ENCODE measurements around the gene GLDC.
"Not testable (repeated sequence)": the region's sequence is repeated elsewhere in the genome, so short reads cannot be mapped to it uniquely, and the experiment has no call there.

Gene GLDC

GRCh38 chr9:6634444-6634843, 11.1 kb downstream of the GLDC start:
- Histone ChIP-seq H3K27ac (no peak overlapping the region), H3K36me3 (ENCODE audit: insufficient read depth, low read length) (no peaks in the 10 kb centered on the region)

GRCh38 chr9:6633378-6633777, 12.2 kb downstream of the GLDC start:
- no peaks in the 10 kb centered on the region for H3K36me3 ChIP-seq (ENCODE audit: insufficient read depth, low read length)
- TF ChIP-seq EZH2 (IDR thresholded peaks at IDR 0.05) = no peak
- no peak for TF ChIP-seq POLR2AphosphoS5 (IDR thresholded peaks at IDR 0.05; ENCODE audit: borderline replicate concordance, low read depth, low read length)
- no peak for TF ChIP-seq FOXP2 (optimal IDR thresholded peaks at IDR 0.05; ENCODE audit: control extremely low read depth, extremely low read length, insufficient read depth)
- no peak overlapping the region for H3K9ac ChIP-seq (ENCODE audit: insufficient read length)
- H3K9me3 ChIP-seq (ENCODE audit: low read depth, low read length) = no peaks in the 10 kb centered on the region
- no peak overlapping the region for H3K27ac ChIP-seq
- no peak overlapping the region for H3K4me3 ChIP-seq
- DNase-seq (ENCODE audit: low read depth, low spot score) = no peak

More at GRCh38 chr9:6634444-6634843, 11.1 kb downstream of the GLDC start:
- no peak for TF ChIP-seq POLR2AphosphoS5 (IDR thresholded peaks at IDR 0.05; ENCODE audit: borderline replicate concordance, low read depth, low read length)
- no peak for TF ChIP-seq FOXP2 (optimal IDR thresholded peaks at IDR 0.05; ENCODE audit: control extremely low read depth, extremely low read length, insufficient read depth)
- TF ChIP-seq EZH2 (IDR thresholded peaks at IDR 0.05) = no peak
- no peak for DNase-seq (ENCODE audit: low read depth, low spot score)
- H3K9ac ChIP-seq (ENCODE audit: insufficient read length) = no peak overlapping the region
- no peak overlapping the region for H3K4me3 ChIP-seq
- no peaks in the 10 kb centered on the region for H3K9me3 ChIP-seq (ENCODE audit: low read depth, low read length)

GRCh38 chr9:6632516-6633183, 12.9 kb downstream of the GLDC start:
- Histone ChIP-seq H3K9me3 (ENCODE audit: low read depth, low read length) (no peaks in the 10 kb centered on the region), H3K4me3 (no peak overlapping the region), H3K27ac (no peak overlapping the region), H3K36me3 (ENCODE audit: insufficient read depth, low read length) (no peaks in the 10 kb centered on the region), H3K9ac (ENCODE audit: insufficient read length) (no peak overlapping the region)
- no peak for DNase-seq (ENCODE audit: low read depth, low spot score)
- TF ChIP-seq EZH2 (IDR thresholded peaks at IDR 0.05) (no peak), POLR2AphosphoS5 (IDR thresholded peaks at IDR 0.05; ENCODE audit: borderline replicate concordance, low read depth, low read length) (no peak), FOXP2 (optimal IDR thresholded peaks at IDR 0.05; ENCODE audit: control extremely low read depth, extremely low read length, insufficient read depth) (no peak)

GRCh38 chr9:6631207-6631512, 14.4 kb downstream of the GLDC start:
- H3K27ac ChIP-seq = no peak overlapping the region
- no peaks in the 10 kb centered on the region for H3K9me3 ChIP-seq (ENCODE audit: low read depth, low read length)
- no peaks in the 10 kb centered on the region for H3K36me3 ChIP-seq (ENCODE audit: insufficient read depth, low read length)
- H3K9ac ChIP-seq (ENCODE audit: insufficient read length) = no peak overlapping the region
- no peak for TF ChIP-seq POLR2AphosphoS5 (IDR thresholded peaks at IDR 0.05; ENCODE audit: borderline replicate concordance, low read depth, low read length)
- TF ChIP-seq FOXP2 (optimal IDR thresholded peaks at IDR 0.05; ENCODE audit: control extremely low read depth, extremely low read length, insufficient read depth) = no peak
- TF ChIP-seq EZH2 (IDR thresholded peaks at IDR 0.05) = no peak
- DNase-seq (ENCODE audit: low read depth, low spot score) = no peak
- no peak overlapping the region for H3K4me3 ChIP-seq

GRCh38 chr9:6630502-6631206, 14.9 kb downstream of the GLDC start:
- no peaks in the 10 kb centered on the region for H3K9me3 ChIP-seq (ENCODE audit: low read depth, low read length)
- DNase-seq (ENCODE audit: low read depth, low spot score) = no peak
- H3K4me3 ChIP-seq = no peak overlapping the region
- H3K9ac ChIP-seq (ENCODE audit: insufficient read length) = no peak overlapping the region
- no peak for TF ChIP-seq EZH2 (IDR thresholded peaks at IDR 0.05)
- no peak for TF ChIP-seq FOXP2 (optimal IDR thresholded peaks at IDR 0.05; ENCODE audit: control extremely low read depth, extremely low read length, insufficient read depth)
- no peak for TF ChIP-seq POLR2AphosphoS5 (IDR thresholded peaks at IDR 0.05; ENCODE audit: borderline replicate concordance, low read depth, low read length)
- H3K27ac ChIP-seq = no peak overlapping the region
- H3K36me3 ChIP-seq (ENCODE audit: insufficient read depth, low read length) = no peaks in the 10 kb centered on the region

GRCh38 chr9:6628704-6629103, 16.8 kb downstream of the GLDC start:
- no peaks in the 10 kb centered on the region for H3K36me3 ChIP-seq (ENCODE audit: insufficient read depth, low read length)
- DNase-seq (ENCODE audit: low read depth, low spot score) = no peak
- H3K9me3 ChIP-seq (ENCODE audit: low read depth, low read length) = no peaks in the 10 kb centered on the region
- no peak overlapping the region for H3K27ac ChIP-seq
- no peak overlapping the region for H3K9ac ChIP-seq (ENCODE audit: insufficient read length)
- H3K4me3 ChIP-seq = no peak overlapping the region
- TF ChIP-seq EZH2 (IDR thresholded peaks at IDR 0.05) (no peak), POLR2AphosphoS5 (IDR thresholded peaks at IDR 0.05; ENCODE audit: borderline replicate concordance, low read depth, low read length) (no peak), FOXP2 (optimal IDR thresholded peaks at IDR 0.05; ENCODE audit: control extremely low read depth, extremely low read length, insufficient read depth) (no peak)

GRCh38 chr9:6625363-6625762, 20.2 kb downstream of the GLDC start:
- TF ChIP-seq EZH2 (IDR thresholded peaks at IDR 0.05) = no peak
- no peak for TF ChIP-seq POLR2AphosphoS5 (IDR thresholded peaks at IDR 0.05; ENCODE audit: borderline replicate concordance, low read depth, low read length)
- no peak for TF ChIP-seq FOXP2 (optimal IDR thresholded peaks at IDR 0.05; ENCODE audit: control extremely low read depth, extremely low read length, insufficient read depth)
- H3K9ac ChIP-seq (ENCODE audit: insufficient read length) = no peak overlapping the region
- H3K36me3 ChIP-seq (ENCODE audit: insufficient read depth, low read length) = no peaks in the 10 kb centered on the region
- no peak for DNase-seq (ENCODE audit: low read depth, low spot score)
- H3K9me3 ChIP-seq (ENCODE audit: low read depth, low read length) = no peaks in the 10 kb centered on the region
- no peak overlapping the region for H3K27ac ChIP-seq
- no peak overlapping the region for H3K4me3 ChIP-seq

GRCh38 chr9:6622784-6623183, 22.7 kb downstream of the GLDC start:
- not testable (repeated sequence) for H3K4me3 ChIP-seq; H3K27ac ChIP-seq; DNase-seq (ENCODE audit: low read depth, low spot score); H3K9me3 ChIP-seq (ENCODE audit: low read depth, low read length); H3K9ac ChIP-seq (ENCODE audit: insufficient read length); H3K36me3 ChIP-seq (ENCODE audit: insufficient read depth, low read length)

- Histone ChIP-seq H3K27ac (no peak overlapping the region), H3K9me3 (ENCODE audit: low read depth, low read length) (no peaks in the 10 kb centered on the region), H3K4me3 (no peak overlapping the region), H3K36me3 (ENCODE audit: insufficient read depth, low read length) (no peaks in the 10 kb centered on the region), H3K9ac (ENCODE audit: insufficient read length) (no peak overlapping the region)
- TF ChIP-seq POLR2AphosphoS5 (IDR thresholded peaks at IDR 0.05; ENCODE audit: borderline replicate concordance, low read depth, low read length) = no peak
- no peak for TF ChIP-seq FOXP2 (optimal IDR thresholded peaks at IDR 0.05; ENCODE audit: control extremely low read depth, extremely low read length, insufficient read depth)
- no peak for TF ChIP-seq EZH2 (IDR thresholded peaks at IDR 0.05)
- no peak for DNase-seq (ENCODE audit: low read depth, low spot score)
Measured at GRCh38 chr9:6620796-6621195, 24.7 kb downstream of the GLDC start.
